ENCODE measurements around the gene SCGB2A2. TPM values are rescaled to one million over a fixed set of nuclear protein-coding genes. Genes with fewer than 3 reads are reported as not detected.

SCGB2A2 gene
- total RNA-seq, 2 donors from 2014 or later, result not detected

DNA sequence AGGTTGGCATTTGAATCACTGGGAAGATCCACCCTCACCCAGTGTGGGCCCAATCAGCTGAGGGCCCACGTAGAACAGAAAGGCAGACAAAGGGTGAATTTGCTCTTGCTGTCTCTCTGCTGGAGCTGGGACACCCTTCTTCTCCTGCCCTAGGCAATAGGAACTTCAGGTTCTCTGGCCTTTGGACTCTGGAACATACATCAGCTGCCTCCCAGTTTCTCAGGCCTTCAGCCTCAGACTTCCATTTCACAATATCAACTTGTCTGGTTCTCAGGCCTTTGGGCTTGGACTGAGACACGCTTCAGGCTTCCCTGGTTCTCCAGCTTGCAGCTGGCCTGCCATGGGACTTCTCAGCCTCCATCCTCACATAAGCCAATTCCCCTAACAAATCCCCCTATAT, 52.6 kb downstream of the SCGB2A2 start:
- peaks cover 2% of the 10 kb centered on the region for H3K4me1 ChIP-seq (ENCODE audit: control insufficient read depth, insufficient read depth, low read length)
- no peaks in the 10 kb centered on the region for H3K9me3 Mint-ChIP-seq
- H3K36me3 ChIP-seq (ENCODE audit: control insufficient read depth, insufficient read depth, low read length), result no peaks in the 10 kb centered on the region
- H3K27me3 Mint-ChIP-seq (ENCODE audit: insufficient read depth), result peaks cover 12% of the 10 kb centered on the region
- H3K9ac ChIP-seq (ENCODE audit: extremely low read depth, low read length, poor library complexity, severe bottlenecking), result no peak overlapping the region
- no peaks in the 10 kb centered on the region for H3K36me3 Mint-ChIP-seq (ENCODE audit: low read depth)
- no peak for DNase-seq
- no peak overlapping the region for H3K4me3 ChIP-seq (ENCODE audit: low read length)
- no peak overlapping the region for H3K27ac ChIP-seq (ENCODE audit: low read depth, low read length)
- no peak overlapping the region for H3K27ac Mint-ChIP-seq
- H3K4me3 Mint-ChIP-seq, result no peak overlapping the region
- peaks cover 14% of the 10 kb centered on the region for H3K4me1 Mint-ChIP-seq
- no peaks in the 10 kb centered on the region for H3K27me3 ChIP-seq (ENCODE audit: control insufficient read depth, insufficient read depth, low read length, poor library complexity, severe bottlenecking)
- no peaks in the 10 kb centered on the region for H3K9me3 ChIP-seq (ENCODE audit: control insufficient read depth, low read length)
- WGBS, 2 experiments (ENCODE audit: insufficient coverage in 1 of 2, insufficient read length in 1 of 2), result 43 to 86% methylated on average over 1 to 2 of the region's 2 CpGs
- TF ChIP-seq, protein P1, sequence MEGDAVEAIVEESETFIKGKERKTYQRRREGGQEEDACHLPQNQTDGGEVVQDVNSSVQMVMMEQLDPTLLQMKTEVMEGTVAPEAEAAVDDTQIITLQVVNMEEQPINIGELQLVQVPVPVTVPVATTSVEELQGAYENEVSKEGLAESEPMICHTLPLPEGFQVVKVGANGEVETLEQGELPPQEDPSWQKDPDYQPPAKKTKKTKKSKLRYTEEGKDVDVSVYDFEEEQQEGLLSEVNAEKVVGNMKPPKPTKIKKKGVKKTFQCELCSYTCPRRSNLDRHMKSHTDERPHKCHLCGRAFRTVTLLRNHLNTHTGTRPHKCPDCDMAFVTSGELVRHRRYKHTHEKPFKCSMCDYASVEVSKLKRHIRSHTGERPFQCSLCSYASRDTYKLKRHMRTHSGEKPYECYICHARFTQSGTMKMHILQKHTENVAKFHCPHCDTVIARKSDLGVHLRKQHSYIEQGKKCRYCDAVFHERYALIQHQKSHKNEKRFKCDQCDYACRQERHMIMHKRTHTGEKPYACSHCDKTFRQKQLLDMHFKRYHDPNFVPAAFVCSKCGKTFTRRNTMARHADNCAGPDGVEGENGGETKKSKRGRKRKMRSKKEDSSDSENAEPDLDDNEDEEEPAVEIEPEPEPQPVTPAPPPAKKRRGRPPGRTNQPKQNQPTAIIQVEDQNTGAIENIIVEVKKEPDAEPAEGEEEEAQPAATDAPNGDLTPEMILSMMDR (conservative IDR thresholded peaks at IDR 0.05), result no peak

Other genes starting within 250 kb of the SCGB2A2 start
- gene INCENP, start 146.1 kb upstream of the SCGB2A2 start, total RNA-seq, result 100 to 1,000 TPM in 1 of 2 donors, 10 to 100 TPM in 1; 58.1 to 115 TPM
- not detected for gene SCGB1D1, start 79.9 kb upstream of the SCGB2A2 start, total RNA-seq
- not detected for gene SCGB2A1, start 61.5 kb upstream of the SCGB2A2 start, total RNA-seq
- gene SCGB1D2, start 27.9 kb upstream of the SCGB2A2 start, total RNA-seq, result not detected
- not detected for gene SCGB1D4, start 28.9 kb downstream of the SCGB2A2 start, total RNA-seq
- gene ASRGL1, start 67.3 kb downstream of the SCGB2A2 start, total RNA-seq, result 10 to 100 TPM; 39.8 to 61.8 TPM
- gene SCGB1A1, start 148.9 kb downstream of the SCGB2A2 start, total RNA-seq, result not detected

Measured in endodermal cell (in vitro differentiated cells).